HG03060 (cell line): ENCODE results near the gene ADAMTS1.

ENCODE experiments used
- ATAC-seq: cut with Tn5 transposase; IDR thresholded peaks from one replicate; pipeline ENCODE4 v1.9.1; 2021; ENCODE audit warnings: low read depth, moderate number of reproducible peaks; ENCODE audit not compliant: unreplicated experiment

Gene ADAMTS1

DNA sequence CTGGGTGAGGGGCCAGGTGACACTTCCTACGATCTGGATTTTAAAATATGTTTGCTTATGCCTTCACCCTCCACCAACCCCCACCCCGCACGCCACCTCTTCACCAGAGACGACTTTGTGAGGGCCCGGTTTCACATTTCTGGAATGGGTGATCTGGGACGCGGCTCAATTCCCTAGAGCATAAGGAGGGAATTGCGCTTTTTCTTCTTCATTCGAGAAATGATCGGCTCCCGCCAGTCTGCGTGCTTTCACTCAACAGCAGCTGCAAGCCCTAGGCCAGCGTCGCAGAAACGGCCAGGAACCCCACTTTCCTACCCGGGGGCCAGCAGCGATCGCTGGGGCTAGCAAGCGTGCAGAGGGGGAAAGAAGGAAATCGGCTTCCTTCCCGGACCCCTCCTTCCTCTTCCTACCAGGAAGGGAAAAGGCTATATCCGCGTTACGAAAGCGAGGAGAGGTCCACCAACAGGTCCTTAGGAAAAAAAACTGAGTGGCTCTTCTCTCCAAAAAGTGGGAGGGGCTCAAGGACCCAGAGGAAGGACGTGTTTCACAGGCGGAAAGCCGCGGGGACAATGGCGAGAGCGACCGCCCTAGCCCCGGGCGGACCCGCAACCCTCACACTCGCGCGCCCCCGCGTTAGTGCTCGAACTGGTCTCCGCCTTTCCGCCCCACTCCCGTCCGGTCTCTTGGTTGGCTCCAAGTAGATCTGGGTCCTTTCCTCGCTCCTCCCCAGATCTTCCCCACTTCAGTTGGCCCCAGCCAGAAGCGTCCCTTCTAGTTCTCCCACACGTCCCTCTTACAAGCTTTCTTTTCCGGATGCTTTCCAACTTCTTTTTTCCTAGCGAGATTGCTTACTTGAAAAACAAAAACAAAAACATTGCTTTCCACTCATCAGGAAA is 1.1 kb upstream of the ADAMTS1 start:
- no peak for ATAC-seq

- ATAC-seq, result no peak
These were observed 488 bp upstream of the ADAMTS1 start for GRCh38 chr21:26845759-26846035.

DNA sequence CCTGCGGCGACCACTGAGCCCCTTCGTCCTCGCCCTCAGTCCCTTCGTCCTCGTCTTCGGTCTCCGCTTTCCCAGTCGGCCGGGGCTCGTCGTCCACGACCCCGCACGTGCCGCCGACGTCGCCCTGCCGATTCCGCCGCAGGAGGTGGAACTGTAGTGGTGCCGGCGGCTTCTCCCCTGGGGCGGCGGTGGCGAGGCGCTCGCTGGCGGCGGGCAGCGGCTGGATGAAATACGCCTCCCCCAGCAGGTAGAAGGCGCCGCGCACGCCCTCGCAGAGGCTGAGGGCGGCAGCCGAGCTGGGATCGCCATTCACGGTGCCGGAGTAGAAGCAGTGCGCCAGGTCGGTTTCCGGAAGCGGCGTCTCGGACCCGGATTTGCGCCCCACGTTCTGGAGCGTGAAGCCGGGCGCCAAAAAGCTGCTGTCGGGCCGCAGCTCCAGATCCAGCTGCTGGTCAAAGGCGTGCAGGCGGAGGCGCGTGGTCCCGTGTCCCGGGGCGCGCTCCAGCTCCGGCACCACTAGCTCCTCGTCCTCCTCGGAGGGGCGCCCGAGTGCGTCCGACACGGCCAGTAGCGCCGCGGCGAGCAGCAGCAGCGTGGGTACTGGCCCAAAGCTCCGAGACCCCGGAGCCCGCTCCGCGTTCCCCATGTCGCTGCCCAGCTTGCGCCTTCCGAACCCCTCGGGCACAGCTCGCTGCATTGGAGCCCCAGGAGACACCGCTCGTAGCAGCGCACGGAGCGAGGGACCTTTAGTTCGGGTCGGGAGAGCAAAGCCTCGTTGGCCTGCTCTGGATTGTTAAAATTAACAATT is 747 bp downstream of the ADAMTS1 start:
- ATAC-seq, result no peak

DNA sequence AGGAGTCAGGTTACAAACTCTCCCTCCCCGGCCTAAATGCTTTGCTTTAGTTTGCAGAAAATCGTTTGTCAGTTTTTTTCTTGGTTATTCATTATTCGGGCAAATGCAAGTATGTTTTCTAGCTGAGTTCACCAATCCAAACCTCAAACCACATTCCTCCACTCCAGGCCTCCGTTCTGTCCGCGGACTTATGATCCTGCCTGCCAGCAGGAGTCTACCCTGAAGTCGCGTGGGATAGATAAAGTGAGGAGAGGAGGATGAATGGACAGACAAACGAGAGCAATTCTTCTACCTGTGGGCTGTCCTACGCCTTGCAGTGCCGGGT is 1.3 kb downstream of the ADAMTS1 start:
- ATAC-seq, result no peak

DNA sequence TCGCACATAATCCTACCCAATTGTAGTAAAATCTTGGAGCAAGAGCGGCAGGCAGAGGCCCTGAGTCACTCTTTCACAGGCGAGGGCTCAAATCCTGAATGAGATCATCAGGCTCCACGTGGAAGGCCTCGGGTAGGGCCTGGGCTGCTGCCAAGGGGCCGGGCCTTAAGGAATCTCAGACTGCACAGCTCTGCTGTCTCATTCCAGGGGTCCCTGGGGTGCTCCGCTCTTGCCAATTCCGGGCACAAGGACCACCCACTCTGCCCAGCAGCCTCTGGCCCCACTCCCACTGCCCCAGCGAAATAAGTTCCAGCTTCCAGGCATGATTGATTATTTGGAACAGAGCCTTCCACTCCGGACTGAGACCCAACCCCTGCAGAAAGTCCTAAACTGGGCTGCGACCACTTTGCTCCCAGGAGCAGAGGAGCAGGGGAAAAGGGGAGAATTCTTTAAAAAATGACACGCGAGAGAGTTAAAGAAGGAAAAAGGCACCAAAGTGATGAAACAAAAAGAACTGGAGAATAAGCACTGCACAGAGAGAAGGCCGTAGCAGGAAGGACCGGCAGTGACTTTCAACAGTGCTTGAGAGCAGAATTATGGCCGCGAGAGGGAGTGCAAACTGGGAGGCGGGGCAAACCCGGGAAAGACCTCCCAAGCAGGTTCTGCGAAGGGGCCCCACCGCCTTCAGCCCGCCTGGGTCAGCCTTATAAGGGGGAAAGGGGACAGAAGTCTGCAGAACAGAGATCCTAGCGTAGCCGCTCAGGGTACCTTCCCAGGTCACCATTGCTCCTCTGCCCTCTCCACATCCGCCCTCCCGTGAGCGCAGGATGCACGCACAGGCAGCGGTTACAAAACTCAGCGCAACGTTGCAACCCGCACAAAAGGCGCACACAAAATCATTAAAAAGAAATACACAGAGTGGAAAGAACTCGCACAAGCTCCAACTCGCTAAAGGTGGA is 2.0 kb downstream of the ADAMTS1 start:
- ATAC-seq, result no peak

DNA sequence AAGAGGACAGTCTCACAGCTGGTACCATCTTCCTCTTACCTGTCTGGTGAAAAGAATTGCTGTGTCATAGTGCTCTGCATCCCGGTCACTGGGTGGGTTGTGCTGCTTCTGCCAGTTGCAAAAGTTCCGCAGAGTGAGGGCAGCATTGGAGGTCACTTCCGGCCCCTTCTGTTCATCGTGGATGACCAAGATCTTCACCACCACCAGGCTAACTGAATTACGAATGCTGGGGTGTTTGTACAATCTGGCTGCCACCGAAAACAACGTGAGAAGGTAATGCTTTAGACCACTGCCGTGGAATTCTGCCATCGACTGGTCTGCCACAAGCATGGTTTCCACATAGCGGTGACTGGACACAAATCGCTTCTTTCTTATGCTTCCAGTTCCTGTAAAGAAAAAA is 2.9 kb downstream of the ADAMTS1 start:
- ATAC-seq, result no peak

- ATAC-seq, result no peak
These were observed 4.3 kb downstream of the ADAMTS1 start for GRCh38 chr21:26840912-26841311.

DNA sequence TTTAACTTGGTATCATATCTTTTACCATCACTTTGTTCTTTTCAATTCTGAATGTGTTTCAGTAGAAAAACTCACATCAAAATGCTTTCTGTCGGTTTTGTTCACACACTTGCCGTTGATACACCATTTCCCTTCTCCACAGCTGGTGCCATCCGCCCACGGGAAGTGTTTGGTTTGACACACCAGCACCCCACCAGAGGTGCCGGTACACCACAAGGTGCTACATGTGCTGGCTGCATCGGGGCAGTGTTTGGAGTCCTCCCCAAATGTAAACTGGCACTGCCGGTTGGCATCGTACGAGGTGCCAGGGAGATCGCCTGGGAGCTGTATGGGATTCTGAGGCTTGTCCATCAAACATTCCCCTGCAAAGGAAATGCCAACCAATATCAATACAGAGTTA is 5.0 kb downstream of the ADAMTS1 start:
- no peak for ATAC-seq

DNA sequence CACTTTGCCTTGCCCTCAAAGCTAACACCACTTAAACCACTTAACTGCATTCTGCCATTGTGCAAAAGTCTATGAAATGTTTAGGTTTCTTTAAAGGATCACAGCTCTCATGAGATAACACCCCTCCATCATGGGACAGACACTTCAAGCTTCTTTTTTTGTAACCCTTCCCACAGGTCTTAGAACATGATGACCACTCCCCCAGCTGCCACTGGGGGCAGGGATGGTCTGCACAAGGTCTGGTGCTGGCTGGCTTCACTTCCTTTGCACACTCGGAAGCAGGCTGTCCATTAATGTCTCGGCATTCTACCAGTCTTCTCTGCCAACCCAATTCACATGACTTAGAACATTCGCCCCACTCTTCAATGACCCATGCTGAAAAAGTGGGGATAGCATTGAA is 7.7 kb downstream of the ADAMTS1 start:
- ATAC-seq, result no peak

- no peak for ATAC-seq
These were observed 8.7 kb downstream of the ADAMTS1 start for GRCh38 chr21:26836528-26836927.

DNA sequence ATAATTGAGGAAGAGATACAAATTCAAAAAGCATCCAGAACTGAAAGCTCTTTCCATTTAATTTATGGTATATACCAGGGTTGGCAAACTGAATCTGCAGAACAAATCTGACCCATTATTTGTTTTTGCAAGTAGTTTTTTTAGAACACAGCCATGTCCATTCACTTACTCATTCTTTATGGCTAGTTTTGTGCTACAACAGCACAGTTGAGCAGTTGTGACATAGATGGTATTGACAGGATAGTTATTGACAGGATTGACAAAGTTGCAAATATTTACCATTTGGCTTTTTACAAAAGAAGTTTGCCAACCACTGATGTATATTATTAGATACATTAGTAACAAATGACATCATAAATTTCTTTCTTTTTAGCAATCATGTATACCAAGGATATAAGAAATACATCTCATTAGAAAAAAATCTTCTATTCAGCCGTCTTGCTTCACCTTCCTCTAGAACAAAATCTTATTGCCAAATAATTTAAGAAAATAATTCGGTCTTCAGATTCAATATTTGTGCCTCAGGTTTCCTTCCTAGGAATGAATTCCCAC is 9.4 kb downstream of the ADAMTS1 start:
- no peak for ATAC-seq

GRCh38 chr21:26835027-26835713 is 10.0 kb downstream of the ADAMTS1 start:
- ATAC-seq, result no peak

- no peak for ATAC-seq
These were observed 10.9 kb downstream of the ADAMTS1 start for GRCh38 chr21:26834181-26834905.

DNA sequence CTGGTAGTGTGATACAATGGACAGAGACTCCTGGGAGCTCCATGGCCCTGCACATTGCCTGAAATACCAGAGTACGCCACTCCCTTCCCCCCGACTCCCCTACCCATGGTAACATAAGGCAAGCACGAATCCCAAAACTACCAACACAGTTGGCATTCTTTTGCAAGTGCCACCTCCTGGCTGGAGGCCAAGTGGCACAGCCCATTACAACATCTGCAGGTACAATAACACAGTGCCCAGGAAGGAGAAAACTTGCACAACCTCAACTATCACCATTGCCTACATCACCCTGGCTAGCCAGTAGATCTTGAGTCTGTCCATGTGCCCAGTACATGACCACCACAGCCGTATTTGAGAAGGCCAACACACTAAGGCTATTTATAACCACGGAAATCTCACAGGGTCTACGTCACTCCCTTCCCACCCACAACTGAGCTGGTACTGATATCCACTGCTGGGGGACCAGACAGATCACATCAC is 11.7 kb downstream of the ADAMTS1 start:
- no peak for ATAC-seq

DNA sequence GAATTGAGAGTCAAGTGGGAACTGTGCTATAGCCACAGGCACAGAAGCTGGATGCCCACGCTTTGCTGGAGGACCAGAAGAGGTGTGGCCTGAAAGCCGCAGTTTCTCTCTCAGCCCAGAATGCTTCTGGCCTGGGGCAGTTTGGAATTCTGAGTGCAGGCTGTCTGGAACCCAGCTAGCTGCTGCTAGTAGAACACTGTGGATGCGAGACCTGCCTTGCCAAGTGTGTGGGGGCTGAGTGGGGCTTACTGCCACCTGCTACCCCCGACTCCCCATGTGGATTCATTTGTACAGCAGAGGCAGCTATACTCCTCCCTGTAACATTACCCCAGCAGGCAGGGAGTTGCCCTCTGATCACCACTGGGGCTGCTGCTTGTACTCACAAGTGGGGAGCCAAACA is 12.2 kb downstream of the ADAMTS1 start:
- no peak for ATAC-seq

DNA sequence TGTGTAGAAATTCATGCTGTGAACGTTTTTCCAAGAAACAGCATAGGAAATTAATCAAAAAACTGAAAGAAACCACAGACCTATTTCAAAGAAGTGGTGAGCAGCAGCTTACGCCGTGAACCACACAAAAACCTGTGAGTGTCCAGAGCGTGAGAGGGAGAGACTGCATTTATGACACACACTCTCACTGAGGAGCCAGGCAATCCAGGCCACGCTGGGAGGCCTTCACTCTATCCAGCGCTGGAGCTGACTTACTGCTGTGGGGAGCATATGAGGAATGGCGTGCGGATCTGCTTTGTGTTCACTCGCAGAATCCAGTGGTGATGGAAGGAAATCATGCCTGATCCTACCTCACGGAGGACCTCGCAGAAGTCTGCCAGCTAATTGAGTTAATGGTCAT is 12.7 kb downstream of the ADAMTS1 start:
- no peak for ATAC-seq

DNA sequence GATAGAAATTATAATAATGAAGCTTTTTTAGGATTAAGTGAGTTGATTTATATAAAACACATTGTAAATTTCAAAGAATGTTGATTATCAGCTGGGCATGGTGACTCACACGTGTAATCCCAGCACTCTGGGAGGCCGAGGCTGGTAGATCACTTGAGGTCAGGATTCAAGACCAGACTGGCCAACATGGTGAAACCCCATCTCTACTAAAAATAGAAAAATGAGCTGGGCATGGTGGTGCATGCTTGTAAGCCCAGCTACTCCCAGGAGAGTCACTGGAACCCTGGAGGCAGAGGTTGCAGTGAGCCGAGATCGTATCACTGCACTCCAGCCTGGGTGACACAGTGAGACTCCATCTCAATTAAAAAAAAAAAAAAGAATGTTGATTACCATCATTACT is 18.4 kb downstream of the ADAMTS1 start:
- ATAC-seq, result no peak

GRCh38 chr21:26820509-26820908 is 24.7 kb downstream of the ADAMTS1 start:
- no peak for ATAC-seq

- ATAC-seq, result no peak
These were observed 25.4 kb downstream of the ADAMTS1 start for GRCh38 chr21:26819740-26820324.
